SJCRH30 (cell line): ENCODE results near the gene PGBD2. TPM values are rescaled to one million over a fixed set of nuclear protein-coding genes. Genes with fewer than 3 reads are reported as not detected.
A peak's percentile ranks its signal among the peaks of the same experiment; 100 is the strongest.

ENCODE experiments used
- DNase-seq, 2 experiments: peaks; one replicate each; pipeline ENCODE4 v3.0.0-alpha.2; 2015 to 2020
- H3K27ac ChIP-seq: fragments of 250-450 bp; sonication (Bioruptor Pico); 2 replicates; pipeline ENCODE4 v1.5.1; 2020; ENCODE audit warnings: mild to moderate bottlenecking, moderate library complexity
- H3K27me3 ChIP-seq: fragments of 250-450 bp; sonication (Bioruptor Pico); 2 replicates; pipeline ENCODE4 v1.5.1; 2020; ENCODE audit warnings: mild to moderate bottlenecking, moderate library complexity
- H3K36me3 ChIP-seq: fragments of 250-450 bp; sonication (Bioruptor Pico); 2 replicates; pipeline ENCODE4 v1.5.1; 2020; ENCODE audit warnings: mild to moderate bottlenecking, moderate library complexity
- H3K4me1 ChIP-seq: fragments of 250-450 bp; sonication (Bioruptor Pico); 2 replicates; pipeline ENCODE4 v1.5.1; 2020; ENCODE audit warnings: mild to moderate bottlenecking, moderate library complexity
- H3K4me3 ChIP-seq: fragments of 250-450 bp; sonication (Bioruptor Pico); 2 replicates; pipeline ENCODE4 v1.5.1; 2020; ENCODE audit warnings: mild to moderate bottlenecking, moderate library complexity
- H3K9me3 ChIP-seq: fragments of 250-450 bp; sonication (Bioruptor Pico); replicated peaks from 2 replicates; pipeline ENCODE4 v1.5.1; 2020; ENCODE audit warnings: mild to moderate bottlenecking, moderate library complexity
- total RNA-seq: library from RNA; depleted of rRNA; stranded (reverse); fragments of >200 nt; shearing (Covaris generic); gene quantifications from 2 replicates; pipeline ENCODE4 v1.2.3, GENCODE V29; 2014; rRNA removed

Gene PGBD2
- total RNA-seq: 4.9 and 5.6 TPM in 2 replicates

GRCh38 chr1:248906009-248906752 is at the start of gene PGBD2:
Gene PGBD2, plus strand, starts transcription at chr1:248906235. Its CDS starts 7,628 bp downstream, at chr1:248913863.
- Histone ChIP-seq H3K4me3 (peak within 1 kb of the TSS; percentile 71), H3K27ac (peak within 1 kb of the TSS; percentile 80), H3K9me3 (no peaks in the 10 kb centered on the region), H3K4me1 (no peaks in the 10 kb centered on the region), H3K36me3 (no peaks in the 10 kb centered on the region), H3K27me3 (no peaks in the 10 kb centered on the region)
- DNase-seq: peak; percentile 87 to 88

GRCh38 chr1:248857201-248857600 is 48.8 kb upstream of the PGBD2 start:
- H3K36me3 ChIP-seq: peaks cover 3% of the 10 kb centered on the region; the same call in 1 of the 2 replicates
- H3K27me3 ChIP-seq: no peaks in the 10 kb centered on the region
- no peak for DNase-seq
- no peaks in the 10 kb centered on the region for H3K9me3 ChIP-seq
- H3K4me3 ChIP-seq: peak overlapping the region; percentile 66
- no peak overlapping the region; the same call in 1 of the 2 replicates for H3K27ac ChIP-seq
- H3K4me1 ChIP-seq: peaks cover 7% of the 10 kb centered on the region

GRCh38 chr1:248857749-248858095 is 48.3 kb upstream of the PGBD2 start:
- no peak for DNase-seq
- H3K27ac ChIP-seq: peak overlapping the region; percentile 89

GRCh38 chr1:248858096-248858890 is 47.7 kb upstream of the PGBD2 start:
- H3K27me3 ChIP-seq: no peaks in the 10 kb centered on the region
- H3K27ac ChIP-seq: peak overlapping the region; percentile 89
- peak; percentile 64 to 68 for DNase-seq

More at GRCh38 chr1:248857749-248858095, 48.3 kb upstream of the PGBD2 start:
- H3K9me3 ChIP-seq: no peaks in the 10 kb centered on the region
- H3K4me1 ChIP-seq: peaks cover 7% of the 10 kb centered on the region
- no peaks in the 10 kb centered on the region for H3K27me3 ChIP-seq
- H3K4me3 ChIP-seq: peak overlapping the region; percentile 66
- H3K36me3 ChIP-seq: peaks cover 3% of the 10 kb centered on the region; the same call in 1 of the 2 replicates

GRCh38 chr1:248858891-248859889 is 46.8 kb upstream of the PGBD2 start, which contains the start of gene ZNF692:
Gene ZNF692, minus strand, starts transcription at chr1:248859085. Its CDS starts 776 bp downstream, at chr1:248858309.
- Histone ChIP-seq H3K9me3 (no peaks in the 10 kb centered on the region), H3K27ac (peak within 1 kb of the TSS; percentile 89), H3K36me3 (no peaks in the 10 kb centered on the region; the same call in 1 of the 2 replicates), H3K4me3 (peak within 1 kb of the TSS; percentile 66), H3K27me3 (no peaks in the 10 kb centered on the region), H3K4me1 (peaks cover 7% of the 10 kb centered on the region)
- DNase-seq: peak; percentile 94

More at GRCh38 chr1:248858096-248858890, 47.7 kb upstream of the PGBD2 start:
- peaks cover 3% of the 10 kb centered on the region; the same call in 1 of the 2 replicates for H3K36me3 ChIP-seq
- peak overlapping the region; percentile 66 for H3K4me3 ChIP-seq
- peaks cover 7% of the 10 kb centered on the region for H3K4me1 ChIP-seq
- no peaks in the 10 kb centered on the region for H3K9me3 ChIP-seq

GRCh38 chr1:248860007-248860406 is 46.0 kb upstream of the PGBD2 start:
- no peaks in the 10 kb centered on the region for H3K9me3 ChIP-seq
- no peak overlapping the region; the same call in 1 of the 2 replicates for H3K4me3 ChIP-seq
- H3K27me3 ChIP-seq: no peaks in the 10 kb centered on the region
- no peaks in the 10 kb centered on the region; the same call in 1 of the 2 replicates for H3K36me3 ChIP-seq
- peak overlapping the region; percentile 89 for H3K27ac ChIP-seq
- DNase-seq: no peak
- H3K4me1 ChIP-seq: peaks cover 7% of the 10 kb centered on the region

- Histone ChIP-seq H3K4me1 (peaks cover 7% of the 10 kb centered on the region), H3K36me3 (no peaks in the 10 kb centered on the region), H3K9me3 (no peaks in the 10 kb centered on the region), H3K27me3 (no peaks in the 10 kb centered on the region), H3K4me3 (no peak overlapping the region), H3K27ac (no peak overlapping the region)
- no peak for DNase-seq
These were observed 44.4 kb upstream of the PGBD2 start for GRCh38 chr1:248861616-248862015.

- no peak for DNase-seq
- Histone ChIP-seq H3K4me1 (peaks cover 7% of the 10 kb centered on the region), H3K27ac (no peak overlapping the region), H3K36me3 (no peaks in the 10 kb centered on the region), H3K4me3 (peak overlapping the region; percentile 49), H3K27me3 (no peaks in the 10 kb centered on the region), H3K9me3 (no peaks in the 10 kb centered on the region)
These were observed 43.4 kb upstream of the PGBD2 start for GRCh38 chr1:248862695-248862997.

- no peaks in the 10 kb centered on the region for H3K36me3 ChIP-seq
These were observed 42.8 kb upstream of the PGBD2 start for GRCh38 chr1:248862998-248863881.

GRCh38 chr1:248871837-248872401 is 34.1 kb upstream of the PGBD2 start:
- Histone ChIP-seq H3K27me3 (no peaks in the 10 kb centered on the region), H3K36me3 (no peaks in the 10 kb centered on the region), H3K27ac (peak overlapping the region; percentile 35), H3K9me3 (no peaks in the 10 kb centered on the region), H3K4me1 (no peaks in the 10 kb centered on the region), H3K4me3 (peak overlapping the region; percentile 69)
- peak in 1 of 2 experiments; percentile 27 for DNase-seq

More at GRCh38 chr1:248862998-248863881, 42.8 kb upstream of the PGBD2 start:
- peak overlapping the region; percentile 49 for H3K4me3 ChIP-seq
- H3K9me3 ChIP-seq: no peaks in the 10 kb centered on the region
- no peaks in the 10 kb centered on the region for H3K27me3 ChIP-seq
- H3K4me1 ChIP-seq: peaks cover 7% of the 10 kb centered on the region
- DNase-seq: peak; percentile 86 to 91
- H3K27ac ChIP-seq: no peak overlapping the region

GRCh38 chr1:248872752-248873408 is 33.2 kb upstream of the PGBD2 start:
- H3K36me3 ChIP-seq: no peaks in the 10 kb centered on the region
- no peaks in the 10 kb centered on the region for H3K27me3 ChIP-seq
- H3K9me3 ChIP-seq: no peaks in the 10 kb centered on the region
- no peaks in the 10 kb centered on the region for H3K4me1 ChIP-seq
- peak; percentile 64 to 77 for DNase-seq
- H3K4me3 ChIP-seq: peak overlapping the region; percentile 69
- peak overlapping the region; percentile 35 for H3K27ac ChIP-seq

GRCh38 chr1:248873409-248873992 is 32.5 kb upstream of the PGBD2 start:
- Histone ChIP-seq H3K4me1 (no peaks in the 10 kb centered on the region), H3K27ac (peak overlapping the region; percentile 35), H3K36me3 (no peaks in the 10 kb centered on the region), H3K4me3 (peak overlapping the region; percentile 69), H3K9me3 (no peaks in the 10 kb centered on the region), H3K27me3 (no peaks in the 10 kb centered on the region)
- peak; percentile 92 to 96 for DNase-seq
